ENCODE measurements around the gene MYO10. TPM values are rescaled to one million over a fixed set of nuclear protein-coding genes. Genes with fewer than 3 reads are reported as not detected.

The MYO10 gene
- total and polyA plus RNA-seq, 4 experiments from 2014 or later = 0.05 to 0.17 TPM; not detected in 2

DNA sequence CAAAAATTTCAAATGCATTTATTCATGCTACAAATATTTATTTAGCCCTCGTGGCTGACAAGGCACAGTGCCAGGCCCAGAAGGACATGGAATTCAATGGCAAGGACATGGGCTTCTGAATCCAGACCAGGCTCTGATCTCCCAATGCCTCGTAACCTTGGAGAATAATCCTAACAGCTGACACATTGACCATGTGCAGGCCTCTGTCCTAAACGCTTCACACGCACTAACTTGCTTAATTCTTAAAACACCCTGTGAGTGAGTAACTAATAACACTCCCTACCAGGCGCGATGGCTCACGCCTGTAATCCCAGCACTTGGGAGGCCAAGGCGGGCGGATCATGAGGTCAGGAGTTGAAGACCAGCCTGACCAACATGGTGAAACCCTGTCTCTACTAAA, 33.2 kb downstream of the MYO10 start:
- no peaks in the 10 kb centered on the region for H3K27me3 ChIP-seq (ENCODE audit: insufficient read depth, low read length)
- H3K27ac Mint-ChIP-seq = no peak overlapping the region
- no peaks in the 10 kb centered on the region for H3K4me1 Mint-ChIP-seq

GRCh38 chr5:16901021-16901644, 35.0 kb downstream of the MYO10 start:
- Mint-ChIP-seq H3K27me3 (peaks cover 0 to 2% of the 10 kb centered on the region in 2 donors), H3K4me3 (no peak overlapping the region), H3K36me3 (no peaks in the 10 kb centered on the region), H3K9me3 (peaks cover 0 to 3% (median 0%) of the 10 kb centered on the region in 8 donors), H3K27ac (no peak overlapping the region), H3K4me1 (no peaks in the 10 kb centered on the region)
- Histone ChIP-seq H3K4me3 (ENCODE audit: low read length in 2 of 2) (no peak overlapping the region), H3K4me1 (ENCODE audit: insufficient read depth, low read length) (no peaks in the 10 kb centered on the region), H3K27me3 (ENCODE audit: insufficient read depth, low read length) (no peaks in the 10 kb centered on the region), H3K36me3 (ENCODE audit: insufficient read depth, low read length) (no peaks in the 10 kb centered on the region), H3K27ac (ENCODE audit: low read depth, low read length) (no peak overlapping the region), H3K9me3 (ENCODE audit: control insufficient read depth in 1 of 2, low read length in 2 of 2) (no peaks in the 10 kb centered on the region)
- intact Hi-C loops (cut with micrococcal nuclease) = no loop called here
- ChIA-PET CTCF (ENCODE audit: partially characterized antibody) (no interaction called here), POLR2A (ENCODE audit: partially characterized antibody) (no interaction called here)
- DNase-seq = no peak

More for the DNA sequence above, 33.2 kb downstream of the MYO10 start:
- no peak overlapping the region for H3K27ac ChIP-seq (ENCODE audit: low read depth, low read length)
- no peak for DNase-seq
- no peaks in the 10 kb centered on the region for H3K36me3 Mint-ChIP-seq
- H3K36me3 ChIP-seq (ENCODE audit: insufficient read depth, low read length) = no peaks in the 10 kb centered on the region
- ChIA-PET POLR2A (ENCODE audit: partially characterized antibody) (no interaction called here), CTCF (ENCODE audit: partially characterized antibody) (no interaction called here)
- H3K4me3 Mint-ChIP-seq = no peak overlapping the region
- H3K27me3 Mint-ChIP-seq = no peaks in the 10 kb centered on the region
- peaks cover 0 to 5% (median 0%) of the 10 kb centered on the region in 8 donors for H3K9me3 Mint-ChIP-seq
- intact Hi-C loops (cut with micrococcal nuclease) = no loop called here
- no peak overlapping the region for H3K4me3 ChIP-seq (ENCODE audit: low read length in 2 of 2)
- H3K4me1 ChIP-seq (ENCODE audit: insufficient read depth, low read length) = no peaks in the 10 kb centered on the region
- H3K9me3 ChIP-seq (ENCODE audit: control insufficient read depth in 1 of 2, low read length in 2 of 2) = no peaks in the 10 kb centered on the region

DNA sequence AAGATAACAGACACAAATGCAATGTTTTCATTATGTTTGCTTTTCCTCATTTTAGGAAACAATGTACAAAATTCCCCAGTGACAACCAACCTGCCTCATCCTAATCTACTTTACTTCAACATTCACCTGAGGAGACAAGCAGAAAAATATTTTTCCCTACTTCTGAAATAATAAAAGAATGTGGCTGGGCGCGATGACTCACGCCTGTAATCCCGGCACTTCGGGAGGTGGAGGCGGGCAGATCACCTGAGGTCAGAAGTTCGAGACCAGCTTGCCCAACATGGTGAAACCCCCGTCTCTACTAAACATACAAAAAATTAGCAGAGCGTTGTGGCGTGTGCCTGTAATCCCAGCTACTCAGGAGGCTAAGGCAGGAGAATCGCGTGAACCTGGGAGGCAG, 36.9 kb downstream of the MYO10 start:
- Histone ChIP-seq H3K9me3 (ENCODE audit: control insufficient read depth in 1 of 2, low read length in 2 of 2) (no peaks in the 10 kb centered on the region), H3K27me3 (ENCODE audit: insufficient read depth, low read length) (no peaks in the 10 kb centered on the region), H3K36me3 (ENCODE audit: insufficient read depth, low read length) (no peaks in the 10 kb centered on the region), H3K27ac (ENCODE audit: low read depth, low read length) (no peak overlapping the region), H3K4me3 (ENCODE audit: low read length in 2 of 2) (no peak overlapping the region), H3K4me1 (ENCODE audit: insufficient read depth, low read length) (no peaks in the 10 kb centered on the region)
- DNase-seq = no peak
- no peak overlapping the region for H3K27ac Mint-ChIP-seq
- peaks cover 0 to 2% of the 10 kb centered on the region in 2 donors for H3K27me3 Mint-ChIP-seq
- no peaks in the 10 kb centered on the region for H3K4me1 Mint-ChIP-seq
- H3K9me3 Mint-ChIP-seq = peaks cover 0 to 4% (median 0%) of the 10 kb centered on the region in 8 donors
- ChIA-PET POLR2A (ENCODE audit: partially characterized antibody) (no interaction called here), CTCF (ENCODE audit: partially characterized antibody) (no interaction called here)
- no peaks in the 10 kb centered on the region for H3K36me3 Mint-ChIP-seq
- H3K4me3 Mint-ChIP-seq = no peak overlapping the region
- intact Hi-C loops (cut with micrococcal nuclease) = no loop called here

- CTCF ChIA-PET (ENCODE audit: partially characterized antibody) = no interaction called here
These were observed 38.3 kb downstream of the MYO10 start for GRCh38 chr5:16897800-16898199.

DNA sequence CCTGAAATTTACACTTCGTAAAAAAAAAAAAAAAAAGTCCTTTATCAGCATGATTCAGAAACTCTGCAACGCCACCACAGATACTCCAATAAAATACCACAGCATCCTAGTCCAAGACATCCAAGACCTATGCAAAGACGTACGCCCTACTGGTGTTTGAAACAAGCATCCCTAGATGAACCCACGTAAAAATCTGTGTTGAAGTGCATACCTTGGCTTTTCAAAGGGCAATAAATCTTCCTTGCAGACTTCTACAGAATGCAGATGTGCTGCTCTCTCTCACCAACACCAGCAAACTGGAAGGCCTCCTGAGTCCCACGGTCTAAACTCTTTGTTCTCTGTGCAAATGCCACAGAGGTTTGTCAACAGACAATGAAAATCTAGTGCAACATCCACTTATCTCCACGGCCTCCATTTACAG, 38.8 kb downstream of the MYO10 start:
- Mint-ChIP-seq H3K27me3 (peaks cover 0 to 2% of the 10 kb centered on the region in 2 donors), H3K4me1 (no peaks in the 10 kb centered on the region), H3K9me3 (peaks cover 0 to 4% (median 0%) of the 10 kb centered on the region in 8 donors), H3K4me3 (no peak overlapping the region), H3K36me3 (no peaks in the 10 kb centered on the region), H3K27ac (no peak overlapping the region)
- ChIA-PET CTCF (ENCODE audit: partially characterized antibody) (no interaction called here), POLR2A (ENCODE audit: partially characterized antibody) (no interaction called here)
- H3K27me3 ChIP-seq (ENCODE audit: insufficient read depth, low read length) = no peaks in the 10 kb centered on the region
- DNase-seq = no peak
- H3K36me3 ChIP-seq (ENCODE audit: insufficient read depth, low read length) = no peaks in the 10 kb centered on the region
- H3K4me3 ChIP-seq (ENCODE audit: low read length in 2 of 2) = no peak overlapping the region
- no peaks in the 10 kb centered on the region for H3K9me3 ChIP-seq (ENCODE audit: control insufficient read depth in 1 of 2, low read length in 2 of 2)
- H3K27ac ChIP-seq (ENCODE audit: low read depth, low read length) = no peak overlapping the region
- H3K4me1 ChIP-seq (ENCODE audit: insufficient read depth, low read length) = no peaks in the 10 kb centered on the region
- intact Hi-C loops (cut with micrococcal nuclease) = no loop called here

More at GRCh38 chr5:16897800-16898199, 38.3 kb downstream of the MYO10 start:
- Histone ChIP-seq H3K4me3 (ENCODE audit: low read length in 2 of 2) (no peak overlapping the region), H3K4me1 (ENCODE audit: insufficient read depth, low read length) (no peaks in the 10 kb centered on the region), H3K9me3 (ENCODE audit: control insufficient read depth in 1 of 2, low read length in 2 of 2) (no peaks in the 10 kb centered on the region), H3K27me3 (ENCODE audit: insufficient read depth, low read length) (no peaks in the 10 kb centered on the region), H3K27ac (ENCODE audit: low read depth, low read length) (no peak overlapping the region), H3K36me3 (ENCODE audit: insufficient read depth, low read length) (no peaks in the 10 kb centered on the region)
- peaks cover 0 to 2% of the 10 kb centered on the region in 2 donors for H3K27me3 Mint-ChIP-seq
- H3K36me3 Mint-ChIP-seq = no peaks in the 10 kb centered on the region
- H3K9me3 Mint-ChIP-seq = peaks cover 0 to 4% (median 0%) of the 10 kb centered on the region in 8 donors
- POLR2A ChIA-PET (ENCODE audit: partially characterized antibody) = no interaction called here
- intact Hi-C loops (cut with micrococcal nuclease) = no loop called here
- H3K4me3 Mint-ChIP-seq = no peak overlapping the region
- no peaks in the 10 kb centered on the region for H3K4me1 Mint-ChIP-seq
- no peak for DNase-seq
- no peak overlapping the region for H3K27ac Mint-ChIP-seq

DNA sequence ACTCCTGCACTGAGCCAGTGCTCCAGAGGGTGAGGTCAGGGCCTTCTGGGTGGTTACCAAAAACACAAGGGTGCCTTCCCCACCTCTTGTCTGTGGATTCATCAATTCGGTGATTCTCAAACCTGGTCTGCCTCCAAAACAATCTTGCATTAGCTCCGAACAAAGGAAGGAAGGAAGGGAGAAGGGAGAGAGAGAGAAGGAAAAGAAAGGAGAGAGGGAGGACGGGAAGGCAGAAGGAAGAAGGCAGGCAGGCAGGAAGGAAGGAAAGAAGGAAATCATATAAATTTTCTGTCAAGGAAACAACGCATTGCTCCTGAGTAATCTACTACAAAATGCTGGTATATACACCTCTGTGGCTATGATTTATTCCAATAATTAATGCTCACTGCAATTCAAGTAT, 39.3 kb downstream of the MYO10 start:
- no peaks in the 10 kb centered on the region for H3K4me1 Mint-ChIP-seq
- intact Hi-C loops (cut with micrococcal nuclease) = no loop called here
- DNase-seq = no peak
- H3K27me3 Mint-ChIP-seq = peaks cover 0 to 2% of the 10 kb centered on the region in 2 donors
- H3K36me3 Mint-ChIP-seq = no peaks in the 10 kb centered on the region
- no peak overlapping the region for H3K27ac Mint-ChIP-seq
- Histone ChIP-seq H3K4me3 (ENCODE audit: low read length in 2 of 2) (no peak overlapping the region), H3K27ac (ENCODE audit: low read depth, low read length) (no peak overlapping the region), H3K4me1 (ENCODE audit: insufficient read depth, low read length) (no peaks in the 10 kb centered on the region), H3K27me3 (ENCODE audit: insufficient read depth, low read length) (no peaks in the 10 kb centered on the region), H3K36me3 (ENCODE audit: insufficient read depth, low read length) (no peaks in the 10 kb centered on the region), H3K9me3 (ENCODE audit: control insufficient read depth in 1 of 2, low read length in 2 of 2) (no peaks in the 10 kb centered on the region)
- no peak overlapping the region for H3K4me3 Mint-ChIP-seq
- H3K9me3 Mint-ChIP-seq = peaks cover 0 to 4% (median 0%) of the 10 kb centered on the region in 8 donors
- ChIA-PET POLR2A (ENCODE audit: partially characterized antibody) (no interaction called here), CTCF (ENCODE audit: partially characterized antibody) (no interaction called here)

- Histone ChIP-seq H3K4me3 (ENCODE audit: low read length in 2 of 2) (no peak overlapping the region), H3K36me3 (ENCODE audit: insufficient read depth, low read length) (no peaks in the 10 kb centered on the region), H3K9me3 (ENCODE audit: control insufficient read depth in 1 of 2, low read length in 2 of 2) (no peaks in the 10 kb centered on the region), H3K27me3 (ENCODE audit: insufficient read depth, low read length) (no peaks in the 10 kb centered on the region), H3K27ac (ENCODE audit: low read depth, low read length) (no peak overlapping the region), H3K4me1 (ENCODE audit: insufficient read depth, low read length) (no peaks in the 10 kb centered on the region)
- Mint-ChIP-seq H3K9me3 (peaks cover 0 to 4% (median under 1%) of the 10 kb centered on the region in 8 donors), H3K4me3 (no peak overlapping the region), H3K27ac (no peak overlapping the region), H3K27me3 (peaks cover 0 to 2% of the 10 kb centered on the region in 2 donors), H3K36me3 (no peaks in the 10 kb centered on the region), H3K4me1 (no peaks in the 10 kb centered on the region)
- POLR2A ChIA-PET (ENCODE audit: partially characterized antibody) = no interaction called here
- no peak for DNase-seq
- CTCF ChIA-PET (ENCODE audit: partially characterized antibody) = no interaction called here
- intact Hi-C loops (cut with micrococcal nuclease) = no loop called here
These were observed 41.6 kb downstream of the MYO10 start for GRCh38 chr5:16894236-16895057.

Measured in CD4-positive, alpha-beta memory T cell (primary cell).